ENCODE results near the gene KIF1B. TPM values are rescaled to one million over a fixed set of nuclear protein-coding genes. Genes with fewer than 3 reads are reported as not detected.
"Not testable (repeated sequence)": the region's sequence is repeated elsewhere in the genome, so short reads cannot be mapped to it uniquely, and the experiment has no call there.

The KIF1B gene
- total RNA-seq, 2 experiments from 2014 or later, result 14.1 to 15.6 TPM

- ChIA-PET CTCF (interaction anchor here (2.0 kb wide), 1 partner anchor 8 kb away, joined by 10 read pairs; the partner anchor contains the start of gene KIF1B), POLR2A (no interaction called here)
- Mint-ChIP-seq H3K27ac (no peak overlapping the region), H3K36me3 (ENCODE audit: low read depth) (no peaks in the 10 kb centered on the region), H3K4me1 (peaks cover 31% of the 10 kb centered on the region), H3K9me3 (no peaks in the 10 kb centered on the region), H3K4me3 (no peak overlapping the region), H3K27me3 (no peaks in the 10 kb centered on the region)
- DNase-seq, result no peak
These were observed 7.5 kb downstream of the KIF1B start for GRCh38 chr1:10217748-10218441.

- no peaks in the 10 kb centered on the region for H3K27me3 Mint-ChIP-seq
- no peak for DNase-seq
- ChIA-PET POLR2A (no interaction called here), CTCF (interaction anchor here (1.3 to 2.2 kb wide), 4 partner anchors 9 to 45 kb away, joined by 3 to 19 read pairs (median 7); partner anchors contain the start of gene KIF1B)
- no peaks in the 10 kb centered on the region for H3K9me3 Mint-ChIP-seq
- H3K4me3 Mint-ChIP-seq, result no peak overlapping the region
- peaks cover 22% of the 10 kb centered on the region for H3K4me1 Mint-ChIP-seq
- H3K36me3 Mint-ChIP-seq (ENCODE audit: low read depth), result no peaks in the 10 kb centered on the region
- no peak overlapping the region for H3K27ac Mint-ChIP-seq
These were observed 9.8 kb downstream of the KIF1B start for GRCh38 chr1:10220200-10220599.

GRCh38 chr1:10220657-10221056, 10.3 kb downstream of the KIF1B start:
- H3K9me3 Mint-ChIP-seq; H3K27ac Mint-ChIP-seq; POLR2A ChIA-PET; H3K4me3 Mint-ChIP-seq; H3K36me3 Mint-ChIP-seq (ENCODE audit: low read depth); H3K27me3 Mint-ChIP-seq; DNase-seq: not testable (repeated sequence)
- CTCF ChIA-PET, result interaction anchor here (0.6 to 2.2 kb wide), 6 partner anchors 9 to 168 kb away, joined by 3 to 19 read pairs (median 4); partner anchors contain the start of gene KIF1B
- H3K4me1 Mint-ChIP-seq, result peaks cover 19% of the 10 kb centered on the region

- Mint-ChIP-seq H3K4me3 (no peak overlapping the region), H3K27ac (no peak overlapping the region), H3K36me3 (ENCODE audit: low read depth) (no peaks in the 10 kb centered on the region), H3K9me3 (no peaks in the 10 kb centered on the region), H3K4me1 (no peaks in the 10 kb centered on the region), H3K27me3 (no peaks in the 10 kb centered on the region)
- no peak for DNase-seq
- CTCF ChIA-PET, result no interaction called here
- POLR2A ChIA-PET, result no interaction called here
These were observed 15.2 kb downstream of the KIF1B start for GRCh38 chr1:10225573-10225972.

GRCh38 chr1:10228528-10228927, 18.2 kb downstream of the KIF1B start:
- ChIA-PET CTCF (interaction anchor here (0.6 kb wide), 1 partner anchor 362 kb away, joined by 3 read pairs; no protein-coding TSS in a partner anchor), POLR2A (no interaction called here)
- no peak for DNase-seq
- no peaks in the 10 kb centered on the region for H3K9me3 Mint-ChIP-seq
- H3K4me1 Mint-ChIP-seq, result no peaks in the 10 kb centered on the region
- no peak overlapping the region for H3K4me3 Mint-ChIP-seq
- H3K36me3 Mint-ChIP-seq (ENCODE audit: low read depth), result no peaks in the 10 kb centered on the region
- no peaks in the 10 kb centered on the region for H3K27me3 Mint-ChIP-seq
- H3K27ac Mint-ChIP-seq, result no peak overlapping the region

- no peaks in the 10 kb centered on the region for H3K9me3 Mint-ChIP-seq
- no peak overlapping the region for H3K4me3 Mint-ChIP-seq
- H3K27ac Mint-ChIP-seq, result no peak overlapping the region
- H3K36me3 Mint-ChIP-seq (ENCODE audit: low read depth), result peaks cover 1% of the 10 kb centered on the region
- no peaks in the 10 kb centered on the region for H3K4me1 Mint-ChIP-seq
- DNase-seq, result no peak
- CTCF ChIA-PET, result no interaction called here
- POLR2A ChIA-PET, result no interaction called here
- H3K27me3 Mint-ChIP-seq, result no peaks in the 10 kb centered on the region
These were observed 19.5 kb downstream of the KIF1B start for GRCh38 chr1:10229903-10230302.

GRCh38 chr1:10232163-10232562, 21.8 kb downstream of the KIF1B start:
- H3K27ac Mint-ChIP-seq, result no peak overlapping the region
- no peak overlapping the region for H3K4me3 Mint-ChIP-seq
- no peaks in the 10 kb centered on the region for H3K27me3 Mint-ChIP-seq
- no peaks in the 10 kb centered on the region for H3K9me3 Mint-ChIP-seq
- H3K36me3 Mint-ChIP-seq (ENCODE audit: low read depth), result peaks cover 1% of the 10 kb centered on the region
- peaks cover 5% of the 10 kb centered on the region for H3K4me1 Mint-ChIP-seq
- CTCF ChIA-PET, result no interaction called here
- no peak for DNase-seq
- POLR2A ChIA-PET, result no interaction called here

- ChIA-PET CTCF (interaction anchor here (0.6 to 1.5 kb wide), 3 partner anchors 15 to 33 kb away, joined by 3 to 5 read pairs (median 3); partner anchors contain the start of gene KIF1B), POLR2A (no interaction called here)
- H3K4me1 Mint-ChIP-seq, result peaks cover 9% of the 10 kb centered on the region
- no peak overlapping the region for H3K27ac Mint-ChIP-seq
- no peak for DNase-seq
- no peaks in the 10 kb centered on the region for H3K27me3 Mint-ChIP-seq
- no peaks in the 10 kb centered on the region for H3K9me3 Mint-ChIP-seq
- no peak overlapping the region for H3K4me3 Mint-ChIP-seq
- peaks cover 3% of the 10 kb centered on the region for H3K36me3 Mint-ChIP-seq (ENCODE audit: low read depth)
These were observed 26.2 kb downstream of the KIF1B start for GRCh38 chr1:10236405-10237156.

- no peak overlapping the region for H3K27ac Mint-ChIP-seq
- peaks cover 12% of the 10 kb centered on the region for H3K4me1 Mint-ChIP-seq
- no peaks in the 10 kb centered on the region for H3K9me3 Mint-ChIP-seq
- H3K36me3 Mint-ChIP-seq (ENCODE audit: low read depth), result peaks cover 3% of the 10 kb centered on the region
- ChIA-PET POLR2A (no interaction called here), CTCF (interaction anchor here (1.5 kb wide), 1 partner anchor 16 kb away, joined by 5 read pairs; no protein-coding TSS in a partner anchor)
- H3K27me3 Mint-ChIP-seq, result no peaks in the 10 kb centered on the region
- DNase-seq, result no peak
- H3K4me3 Mint-ChIP-seq, result no peak overlapping the region
These were observed 26.8 kb downstream of the KIF1B start for GRCh38 chr1:10237157-10237539.

- Mint-ChIP-seq H3K27me3 (no peaks in the 10 kb centered on the region), H3K36me3 (ENCODE audit: low read depth) (peaks cover 2% of the 10 kb centered on the region), H3K9me3 (peaks cover under 1% of the 10 kb centered on the region), H3K4me1 (peaks cover 13% of the 10 kb centered on the region), H3K27ac (no peak overlapping the region), H3K4me3 (no peak overlapping the region)
- CTCF ChIA-PET, result interaction anchor here (0.8 kb wide), 1 partner anchor 66 kb away, joined by 3 read pairs; no protein-coding TSS in a partner anchor
- POLR2A ChIA-PET, result no interaction called here
- DNase-seq, result no peak
These were observed 31.8 kb downstream of the KIF1B start for GRCh38 chr1:10242135-10242534.

- Mint-ChIP-seq H3K27me3 (no peaks in the 10 kb centered on the region), H3K9me3 (peaks cover 3% of the 10 kb centered on the region), H3K36me3 (ENCODE audit: low read depth) (peaks cover under 1% of the 10 kb centered on the region), H3K4me3 (no peak overlapping the region), H3K4me1 (peaks cover 9% of the 10 kb centered on the region), H3K27ac (no peak overlapping the region)
- DNase-seq, result no peak
- CTCF ChIA-PET, result no interaction called here
- POLR2A ChIA-PET, result no interaction called here
These were observed 32.4 kb downstream of the KIF1B start for GRCh38 chr1:10242811-10243210.

- H3K4me3 Mint-ChIP-seq, result no peak overlapping the region
- no peak overlapping the region for H3K27ac Mint-ChIP-seq
These were observed 35.3 kb downstream of the KIF1B start for GRCh38 chr1:10245674-10246073.

GRCh38 chr1:10249808-10250457, 39.6 kb downstream of the KIF1B start:
- Mint-ChIP-seq H3K36me3 (ENCODE audit: low read depth) (peaks cover 4% of the 10 kb centered on the region), H3K27ac (no peak overlapping the region), H3K4me1 (peaks cover 5% of the 10 kb centered on the region), H3K4me3 (no peak overlapping the region), H3K27me3 (no peaks in the 10 kb centered on the region), H3K9me3 (peaks cover 5% of the 10 kb centered on the region)
- DNase-seq, result no peak
- ChIA-PET POLR2A (interaction anchor here (0.6 kb wide), 1 partner anchor 299 kb away, joined by 3 read pairs; no protein-coding TSS in a partner anchor), CTCF (interaction anchor here (0.7 kb wide), 1 partner anchor 22 kb away, joined by 3 read pairs; no protein-coding TSS in a partner anchor)

More at GRCh38 chr1:10245674-10246073, 35.3 kb downstream of the KIF1B start:
- POLR2A ChIA-PET, result no interaction called here
- peaks cover 4% of the 10 kb centered on the region for H3K36me3 Mint-ChIP-seq (ENCODE audit: low read depth)
- H3K4me1 Mint-ChIP-seq, result peaks cover 9% of the 10 kb centered on the region
- CTCF ChIA-PET, result no interaction called here
- H3K9me3 Mint-ChIP-seq, result peaks cover 5% of the 10 kb centered on the region
- no peak for DNase-seq
- no peaks in the 10 kb centered on the region for H3K27me3 Mint-ChIP-seq
